HepG2 (cell line): ENCODE measurements around the gene AGT. TPM values are rescaled to one million over a fixed set of nuclear protein-coding genes. Genes with fewer than 3 reads are reported as not detected.

ENCODE experiments used
- ESRRA ChIP-seq: sonication (generic); formaldehyde crosslinking; IDR thresholded peaks from 2 replicates; pipeline ENCODE4 v1.5.1; 2020; ENCODE audit warnings: mild to moderate bottlenecking, low read depth, missing genetic modification reagents
- FIP1L1 ChIP-seq: fragments of 200-400 bp; formaldehyde crosslinking; IDR thresholded peaks from 2 replicates; pipeline ENCODE4 v1.6.1; 2018; ENCODE audit warnings: low read depth, mild to moderate bottlenecking, low read length, moderate library complexity, borderline replicate concordance; ENCODE audit not compliant: insufficient read depth
- FOXP1 ChIP-seq, 2 experiments: fragments of 450-650 bp in 1 of 2; IDR thresholded peaks; 2 replicates each; pipeline ENCODE4 v1.6.1; 2017 to 2018; ENCODE audit warnings: antibody characterized with exemption in 1 of 2
- KLF16 ChIP-seq, 2 experiments: sonication (generic) in 1 of 2; formaldehyde crosslinking in 1 of 2; IDR thresholded peaks; 2 replicates each; pipeline versions ENCODE4 v1.6.1 to v1.8.0; 2016 to 2023; ENCODE audit warnings: missing genetic modification reagents in 2 of 2, missing compliant biosample characterization in 1 of 2
- KMT2B ChIP-seq: IDR thresholded peaks from 2 replicates; pipeline ENCODE4 v1.6.1; 2016; ENCODE audit warnings: missing genetic modification reagents, missing compliant biosample characterization
- LCORL ChIP-seq, 2 experiments: fragments of 450-650 bp in 1 of 2; sonication (generic) in 1 of 2; formaldehyde crosslinking in 1 of 2; IDR thresholded peaks; 2 replicates each; pipeline versions ENCODE4 v1.5.0 to v1.6.1; 2017 to 2020; ENCODE audit warnings: antibody characterized with exemption in 1 of 2, missing genetic modification reagents in 1 of 2
- MXI1 ChIP-seq: IDR thresholded peaks from 3 replicates; pipeline ENCODE4 v1.6.1; 2012; ENCODE audit warnings: low read depth, low read length, inconsistent platforms, borderline replicate concordance
- NCOA2 ChIP-seq: sonication (generic); formaldehyde crosslinking; IDR thresholded peaks from 2 replicates; pipeline ENCODE4 v1.8.0; 2022; ENCODE audit warnings: inconsistent platforms
- PLSCR1 ChIP-seq: sonication (generic); formaldehyde crosslinking; IDR thresholded peaks from 2 replicates; pipeline ENCODE4 v1.5.0; 2020; ENCODE audit warnings: missing genetic modification reagents, mild to moderate bottlenecking, borderline replicate concordance
- SOX6 ChIP-seq, 2 experiments: fragments of 450-650 bp in 1 of 2; sonication (generic) in 1 of 2; formaldehyde crosslinking in 1 of 2; IDR thresholded peaks; 2 replicates each; pipeline versions ENCODE4 v1.4.0 to v1.6.1; 2017 to 2020; ENCODE audit warnings: antibody characterized with exemption in 1 of 2, mild to moderate bottlenecking in 1 of 2, missing genetic modification reagents in 1 of 2
- TFE3 ChIP-seq: IDR thresholded peaks from 2 replicates; pipeline ENCODE4 v1.6.1; 2016
- THAP9 ChIP-seq: sonication (generic); formaldehyde crosslinking; IDR thresholded peaks from 2 replicates; pipeline ENCODE4; 2020; ENCODE audit warnings: missing genetic modification reagents, mild to moderate bottlenecking, borderline replicate concordance
- U2AF1 ChIP-seq: fragments of 200-400 bp; formaldehyde crosslinking; optimal IDR thresholded peaks from 2 replicates; pipeline ENCODE3; 2017; ENCODE audit warnings: mild to moderate bottlenecking, low read depth, low read length
- WIZ ChIP-seq: sonication (generic); formaldehyde crosslinking; IDR thresholded peaks from 2 replicates; pipeline ENCODE4 v1.5.1; 2020; ENCODE audit warnings: mild to moderate bottlenecking, missing genetic modification reagents
- ZNF256 ChIP-seq: sonication (generic); formaldehyde crosslinking; conservative IDR thresholded peaks from 2 replicates; pipeline ENCODE4 v1.4.0; 2020; ENCODE audit warnings: missing genetic modification reagents
- ZNF331 ChIP-seq: sonication (generic); formaldehyde crosslinking; IDR thresholded peaks from 2 replicates; pipeline ENCODE4 v1.4.0; 2020; ENCODE audit warnings: missing genetic modification reagents
- ZNF629 ChIP-seq: sonication (generic); formaldehyde crosslinking; conservative IDR thresholded peaks from 2 replicates; pipeline ENCODE4 v1.5.0; 2020; ENCODE audit warnings: missing genetic modification reagents
- polyA plus RNA-seq, 8 experiments: library from polyadenylated mRNA; depleted of rRNA in 3 of 8; stranded (reverse) in 7 of 8; unstranded in 1 of 8; fragments of >200 nt; fragmentation: Illumina TruSeq in 4 of 8; extraction: Trizol in 4 of 8; gene quantifications; 2 replicates each; pipeline versions ENCODE4 v1.2.1 to v1.2.3, GENCODE V29; 2011 to 2016; ENCODE audit warnings: low read depth in 4 of 8, missing spikeins in 1 of 8, mixed read lengths in 1 of 8; ENCODE audit not compliant: insufficient read depth in 1 of 8
- total RNA-seq, 5 experiments: library from RNA; depleted of rRNA; stranded (reverse); fragments of >200 nt; fragmentation: Illumina TruSeq; extraction: Trizol; gene quantifications; 2 replicates each; pipeline ENCODE4 v1.2.3, GENCODE V29; 2016; ENCODE audit warnings: low read depth in 1 of 5
- TF ChIP-seq, protein P1 (sequence below): sonication (generic); formaldehyde crosslinking; IDR thresholded peaks from 2 replicates; pipeline ENCODE4 v1.4.0; 2020; ENCODE audit warnings: missing genetic modification reagents; ENCODE audit errors: not compliant biosample characterization
- TF ChIP-seq, protein P2 (sequence below): sonication (generic); formaldehyde crosslinking; IDR thresholded peaks from 2 replicates; pipeline ENCODE4 v1.8.1; 2023; ENCODE audit warnings: mild to moderate bottlenecking, missing genetic modification reagents

The AGT gene
- total and polyA plus RNA-seq, 2 of the 13 experiments (the other 11 are each of a cell fraction or from before 2014, with no cell fraction given) = 892 to 2,071 TPM

DNA sequence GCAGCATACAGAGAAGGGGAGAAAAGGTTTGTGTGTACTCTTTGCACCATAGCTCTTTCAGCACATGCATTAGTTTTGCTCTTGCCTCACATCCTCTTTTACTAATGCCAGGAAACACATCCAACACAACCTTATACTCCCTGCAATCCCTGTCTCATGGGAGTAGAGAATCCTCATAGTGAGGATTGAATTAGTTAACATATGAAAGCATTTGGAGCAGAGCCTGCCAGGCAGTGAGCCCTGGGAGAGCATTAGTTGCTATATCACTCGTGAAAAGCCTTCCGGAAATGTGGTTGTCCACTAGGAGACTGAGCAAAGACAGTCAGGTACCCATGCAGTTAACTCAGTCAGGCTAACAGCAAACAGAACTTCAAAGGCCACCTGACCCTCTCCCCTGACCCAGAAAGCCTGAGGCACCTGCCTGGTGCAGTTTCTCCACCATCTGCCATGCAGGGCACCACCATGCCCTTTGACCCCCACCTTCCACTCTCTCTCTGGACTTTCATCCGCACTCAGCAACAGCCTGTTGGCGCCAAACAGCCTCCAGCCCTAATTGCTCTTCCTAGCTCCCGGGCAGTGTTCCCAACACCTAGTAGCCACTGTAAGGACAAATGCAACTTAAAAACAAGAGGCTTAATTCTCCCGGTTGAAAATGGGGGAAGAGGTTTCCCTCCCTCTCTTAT is 14.9 kb upstream of the AGT start (continued):
- TF ChIP-seq PLSCR1 (CRISPR knock-in tag) = no peak
- TF ChIP-seq U2AF1 = peak; percentile 87
- peak; percentile 95 for TF ChIP-seq ESRRA (CRISPR knock-in tag)
- peak in 1 of 2 experiments; percentile 93; a peak in 2 of 4 replicates for TF ChIP-seq KLF16 (CRISPR knock-in tag; IDR thresholded peaks at IDR 0.05)
- no peak for TF ChIP-seq FOXP1 (IDR thresholded peaks at IDR 0.05)
- TF ChIP-seq FOXP1 (CRISPR knock-in tag; IDR thresholded peaks at IDR 0.05) = peak; percentile 84; the same call in 1 of the 2 replicates
- TF ChIP-seq, protein P1, sequence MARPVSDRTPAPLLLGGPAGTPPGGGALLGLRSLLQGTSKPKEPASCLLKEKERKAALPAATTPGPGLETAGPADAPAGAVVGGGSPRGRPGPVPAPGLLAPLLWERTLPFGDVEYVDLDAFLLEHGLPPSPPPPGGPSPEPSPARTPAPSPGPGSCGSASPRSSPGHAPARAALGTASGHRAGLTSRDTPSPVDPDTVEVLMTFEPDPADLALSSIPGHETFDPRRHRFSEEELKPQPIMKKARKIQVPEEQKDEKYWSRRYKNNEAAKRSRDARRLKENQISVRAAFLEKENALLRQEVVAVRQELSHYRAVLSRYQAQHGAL (CRISPR knock-in tag) = no peak
- TF ChIP-seq LCORL (IDR thresholded peaks at IDR 0.05) = no peak; the same call in 1 of the 2 replicates
- peak; percentile 89 for TF ChIP-seq LCORL (CRISPR knock-in tag; IDR thresholded peaks at IDR 0.05)
- no peak for TF ChIP-seq SOX6 (IDR thresholded peaks at IDR 0.05)
- peak; percentile 96 for TF ChIP-seq SOX6 (CRISPR knock-in tag; IDR thresholded peaks at IDR 0.05)
- TF ChIP-seq WIZ = peak; percentile 54; the same call in 1 of the 2 replicates
- peak; percentile 66; the same call in 1 of the 3 replicates for TF ChIP-seq MXI1
- TF ChIP-seq KMT2B = no peak
- TF ChIP-seq, protein P2, sequence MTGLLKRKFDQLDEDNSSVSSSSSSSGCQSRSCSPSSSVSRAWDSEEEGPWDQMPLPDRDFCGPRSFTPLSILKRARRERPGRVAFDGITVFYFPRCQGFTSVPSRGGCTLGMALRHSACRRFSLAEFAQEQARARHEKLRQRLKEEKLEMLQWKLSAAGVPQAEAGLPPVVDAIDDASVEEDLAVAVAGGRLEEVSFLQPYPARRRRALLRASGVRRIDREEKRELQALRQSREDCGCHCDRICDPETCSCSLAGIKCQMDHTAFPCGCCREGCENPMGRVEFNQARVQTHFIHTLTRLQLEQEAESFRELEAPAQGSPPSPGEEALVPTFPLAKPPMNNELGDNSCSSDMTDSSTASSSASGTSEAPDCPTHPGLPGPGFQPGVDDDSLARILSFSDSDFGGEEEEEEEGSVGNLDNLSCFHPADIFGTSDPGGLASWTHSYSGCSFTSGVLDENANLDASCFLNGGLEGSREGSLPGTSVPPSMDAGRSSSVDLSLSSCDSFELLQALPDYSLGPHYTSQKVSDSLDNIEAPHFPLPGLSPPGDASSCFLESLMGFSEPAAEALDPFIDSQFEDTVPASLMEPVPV (CRISPR knock-in tag) = 0 out of 2 replicates have a peak, but pooled peaks have one; percentile 63
- TF ChIP-seq ZNF256 (CRISPR knock-in tag) = no peak
- TF ChIP-seq ZNF629 (CRISPR knock-in tag) = peak; percentile 72
- TF ChIP-seq TFE3 = peak; percentile 98
- peak; percentile 96 for TF ChIP-seq NCOA2
- peak; percentile 93 for TF ChIP-seq ZNF331 (CRISPR knock-in tag)
- peak; percentile 65; the same call in 1 of the 2 replicates for TF ChIP-seq THAP9 (CRISPR knock-in tag)
- TF ChIP-seq FIP1L1 = no peak
